SU-DHL-6 (cell line): ENCODE measurements around the gene SREBF1.

Experiments
- EZH2phosphoT487 ChIP-seq: fragments of 200-600 bp; sonication (generic), shearing (Covaris generic); conservative IDR thresholded peaks from 2 replicates; pipeline ENCODE4 v1.6.1; 2018; ENCODE audit warnings: mild to moderate bottlenecking, antibody characterized with exemption, low read length, moderate library complexity, mixed read lengths
- TF ChIP-seq, protein P1 (sequence below): fragments of 200-600 bp; sonication (generic); IDR thresholded peaks from one replicate; pipeline ENCODE4 v1.5.1; 2017; ENCODE audit warnings: antibody characterized with exemption, mild to moderate bottlenecking, low read length, moderate library complexity; ENCODE audit not compliant: insufficient read depth, poor library complexity, severe bottlenecking

DNA sequence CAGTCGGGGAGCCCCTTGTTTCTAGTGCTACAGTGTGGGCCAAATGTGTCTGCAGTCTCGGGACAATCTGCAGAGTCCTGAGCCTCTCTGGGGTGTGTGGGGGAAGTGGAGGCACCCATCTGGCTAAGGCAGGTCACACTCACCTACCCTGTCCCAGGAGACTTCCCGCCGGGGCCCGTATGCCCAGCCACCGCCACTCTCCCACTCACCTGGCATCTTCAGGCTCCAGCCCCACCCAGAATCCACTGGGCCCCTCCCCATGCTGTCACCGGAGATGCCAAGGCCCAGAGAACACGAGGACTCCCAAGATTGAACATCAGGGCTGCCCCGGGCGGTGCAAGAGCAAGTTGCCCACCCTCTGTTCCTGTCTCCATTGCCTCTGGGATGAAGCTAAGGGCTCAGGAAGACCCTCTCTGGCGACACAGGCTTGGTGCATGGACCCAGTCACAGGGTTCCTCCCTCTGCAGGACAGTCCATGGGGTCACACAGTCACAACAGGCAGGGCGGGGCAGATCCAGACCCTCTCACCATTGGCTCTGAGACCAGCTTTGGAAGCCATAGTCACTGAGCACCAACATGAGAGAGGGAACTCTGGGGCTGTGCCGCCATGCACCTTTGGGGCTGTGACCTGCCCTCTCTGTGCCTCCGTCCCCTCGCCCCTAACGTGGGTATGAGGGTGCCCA is 38.1 kb downstream of the SREBF1 start:
- TF ChIP-seq, protein P1, sequence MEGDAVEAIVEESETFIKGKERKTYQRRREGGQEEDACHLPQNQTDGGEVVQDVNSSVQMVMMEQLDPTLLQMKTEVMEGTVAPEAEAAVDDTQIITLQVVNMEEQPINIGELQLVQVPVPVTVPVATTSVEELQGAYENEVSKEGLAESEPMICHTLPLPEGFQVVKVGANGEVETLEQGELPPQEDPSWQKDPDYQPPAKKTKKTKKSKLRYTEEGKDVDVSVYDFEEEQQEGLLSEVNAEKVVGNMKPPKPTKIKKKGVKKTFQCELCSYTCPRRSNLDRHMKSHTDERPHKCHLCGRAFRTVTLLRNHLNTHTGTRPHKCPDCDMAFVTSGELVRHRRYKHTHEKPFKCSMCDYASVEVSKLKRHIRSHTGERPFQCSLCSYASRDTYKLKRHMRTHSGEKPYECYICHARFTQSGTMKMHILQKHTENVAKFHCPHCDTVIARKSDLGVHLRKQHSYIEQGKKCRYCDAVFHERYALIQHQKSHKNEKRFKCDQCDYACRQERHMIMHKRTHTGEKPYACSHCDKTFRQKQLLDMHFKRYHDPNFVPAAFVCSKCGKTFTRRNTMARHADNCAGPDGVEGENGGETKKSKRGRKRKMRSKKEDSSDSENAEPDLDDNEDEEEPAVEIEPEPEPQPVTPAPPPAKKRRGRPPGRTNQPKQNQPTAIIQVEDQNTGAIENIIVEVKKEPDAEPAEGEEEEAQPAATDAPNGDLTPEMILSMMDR: no peak
- TF ChIP-seq EZH2phosphoT487: no peak
